GM12878 (cell line): Measurements from ENCODE around the gene LGI4. TPM values are rescaled to one million over a fixed set of nuclear protein-coding genes. Genes with fewer than 3 reads are reported as not detected.

Experiments used
- ATAC-seq: fragments of 200-7000 bp; cut with Tn5 transposase; 3 replicates; pipeline ENCODE4 v1.9.1; 2020; ENCODE audit warnings: mild to moderate bottlenecking, moderate library complexity
- BruUV-seq: library from RNA; stranded (reverse); fragments of 400-500 nt; replicated peaks from 2 replicates; lab custom pipeline; 2021; lab: Mats Ljungman, UMichigan
- CTCF ChIA-PET: fragments of 300-600 bp; sonication (Branson Sonifier 250); formaldehyde crosslinking; extraction: SDS; loops from one replicate; lab custom pipeline; 2021; ENCODE audit warnings: inconsistent platforms; lab: Yijun Ruan, JAX
- POLR2A ChIA-PET: fragments of 350-600 bp; formaldehyde crosslinking; extraction: SDS; loops from one replicate; lab custom pipeline; 2021; ENCODE audit warnings: inconsistent platforms; lab: Charles Lee
- RAD21 ChIA-PET: fragments of 300-600 bp; sonication (Branson Sonifier 250); formaldehyde crosslinking; loops from one replicate; lab custom pipeline; 2023; ENCODE audit warnings: antibody characterized with exemption; ENCODE audit not compliant: unreplicated experiment; lab: Charles Lee
- SMC1A ChIA-PET: fragments of 300-600 bp; sonication (Branson Sonifier 250); formaldehyde crosslinking; loops from one replicate; lab custom pipeline; 2023; ENCODE audit not compliant: unreplicated experiment, uncharacterized antibody; lab: Charles Lee
- DNase-seq: peaks from one replicate; pipeline ENCODE4 v3.0.0-alpha.2; 2011; ENCODE audit warnings: low read depth, low spot score
- FAIRE-seq: peaks from 3 replicates; lab custom pipeline; 2011; peaks lifted over from hg19 to GRCh38; lab: Jason Lieb, UNC
- H2AFZ ChIP-seq: 2 replicates; pipeline ENCODE4 v1.6.0; 2011; ENCODE audit warnings: low read depth, low read length, control low read depth; ENCODE audit not compliant: control insufficient read depth
- H3K27ac ChIP-seq: 2 replicates; pipeline ENCODE4 v1.5.1; 2011; ENCODE audit warnings: control low read depth; ENCODE audit not compliant: control insufficient read depth, insufficient read depth
- H3K27me3 ChIP-seq, 2 experiments: replicated peaks in 1 of 2; 2 replicates each; pipeline versions ENCODE4 v1.6.0 to v1.6.1; 2011; ENCODE audit warnings: low read length in 1 of 2; ENCODE audit not compliant: control insufficient read depth in 2 of 2, insufficient read depth in 2 of 2
- H3K36me3 ChIP-seq, 2 experiments: 2 replicates each; pipeline ENCODE4 v1.5.1; 2011; ENCODE audit warnings: low read length in 1 of 2; ENCODE audit not compliant: control insufficient read depth in 2 of 2, insufficient read depth in 2 of 2
- H3K4me1 ChIP-seq: 2 replicates; pipeline ENCODE4 v1.6.1; 2011; ENCODE audit warnings: mild to moderate bottlenecking, low read length, moderate library complexity, mixed read lengths; ENCODE audit not compliant: control insufficient read depth, insufficient read depth
- H3K4me2 ChIP-seq: 2 replicates; pipeline ENCODE4 v1.6.0; 2011; ENCODE audit warnings: control low read depth; ENCODE audit not compliant: control insufficient read depth, insufficient read depth
- H3K4me3 ChIP-seq: fragments of 200-600 bp; sonication (generic); 2 replicates; pipeline ENCODE4 v1.5.1; 2016
- H3K79me2 ChIP-seq: 2 replicates; pipeline ENCODE4 v1.6.0; 2011; ENCODE audit warnings: low read length; ENCODE audit not compliant: control insufficient read depth, insufficient read depth
- H3K9ac ChIP-seq: 2 replicates; pipeline ENCODE4 v1.8.0; 2011; ENCODE audit warnings: low read length, control low read depth, mixed read lengths; ENCODE audit not compliant: control insufficient read depth, insufficient read depth
- H3K9me3 ChIP-seq: replicated peaks from 3 replicates; pipeline ENCODE4 v1.5.1; 2011; ENCODE audit warnings: mild to moderate bottlenecking, low read length; ENCODE audit not compliant: control insufficient read depth, insufficient read depth
- H4K20me1 ChIP-seq: 2 replicates; pipeline ENCODE4 v1.6.0; 2011; ENCODE audit not compliant: control insufficient read depth, insufficient read depth
- HDGF ChIP-seq: fragments of 450-650 bp; IDR thresholded peaks from 2 replicates; pipeline ENCODE4 v1.6.1; 2016; ENCODE audit warnings: antibody characterized with exemption
- SUZ12 ChIP-seq: fragments of 200-600 bp; sonication (generic); IDR thresholded peaks from one replicate; pipeline ENCODE4 v1.6.1; 2018; ENCODE audit warnings: antibody characterized with exemption, mild to moderate bottlenecking; ENCODE audit not compliant: unreplicated experiment
- WGBS: methylation state at CpG from one replicate; pipeline ENCODE4 v1.1.6; 2016; ENCODE audit warnings: low lambda C conversion rate; ENCODE audit not compliant: insufficient replicate concordance, insufficient coverage; ENCODE audit errors: missing lambda C conversion rate; 5-methylcytosine and 5-hydroxymethylcytosine counted together
- in situ Hi-C: fragments of 300-500 bp; cut with MboI; formaldehyde crosslinking; loops from 9 replicates; pipeline ENCODE4 v1.14.3; 2018; ENCODE audit warnings: mixed read lengths
- intact Hi-C: fragments of 100-400 bp; cut with micrococcal nuclease; formaldehyde crosslinking; loops from one replicate; pipeline ENCODE4 v1.14.2; 2022; ENCODE audit not compliant: unreplicated experiment
- polyA plus RNA-seq, 11 experiments: library from polyadenylated mRNA; depleted of rRNA in 4 of 11; unstranded in 6 of 11; stranded (reverse) in 5 of 11; fragments of >200 nt; fragmentation: Nextera tagmentation in 4 of 11; fragmentation: Illumina TruSeq in 1 of 11; extraction: Ambion mirVana in 4 of 11; extraction: Trizol in 1 of 11; gene quantifications; 1 replicate in 1 of 11; 2 replicates in 10 of 11; pipeline versions ENCODE4 v1.2.1 to v1.2.3, GENCODE V29; 2011 to 2016; ENCODE audit warnings: inconsistent platforms in 2 of 11, missing spikeins in 2 of 11, low read depth in 1 of 11
- total RNA-seq, 4 experiments: library from RNA; depleted of rRNA in 3 of 4; stranded (reverse); fragments of >200 nt in 3 of 4; fragmentation: Illumina TruSeq in 1 of 4; extraction: Trizol in 1 of 4; gene quantifications; 2 replicates each; pipeline versions ENCODE4 v1.2.1 to v1.2.3, GENCODE V29; 2013 to 2021
- TF ChIP-seq, protein P1 (sequence below), 3 experiments: IDR thresholded peaks in 2 of 3; conservative IDR thresholded peaks in 1 of 3; 2 replicates each; pipeline ENCODE4 v1.5.1; 2011; ENCODE audit warnings: low read depth in 3 of 3, low read length in 3 of 3, mild to moderate bottlenecking in 3 of 3, control low read depth in 2 of 3, moderate library complexity in 2 of 3, inconsistent platforms in 1 of 3, mixed read lengths in 1 of 3; ENCODE audit not compliant: control insufficient read depth in 2 of 3, insufficient read depth in 1 of 3; ENCODE audit errors: extremely low read depth in 1 of 3

The LGI4 gene
- total and polyA plus RNA-seq, 10 of the 15 experiments (the other 5 are each of a cell fraction or from before 2014, with no cell fraction given) = 0.11 TPM; not detected in 9

DNA sequence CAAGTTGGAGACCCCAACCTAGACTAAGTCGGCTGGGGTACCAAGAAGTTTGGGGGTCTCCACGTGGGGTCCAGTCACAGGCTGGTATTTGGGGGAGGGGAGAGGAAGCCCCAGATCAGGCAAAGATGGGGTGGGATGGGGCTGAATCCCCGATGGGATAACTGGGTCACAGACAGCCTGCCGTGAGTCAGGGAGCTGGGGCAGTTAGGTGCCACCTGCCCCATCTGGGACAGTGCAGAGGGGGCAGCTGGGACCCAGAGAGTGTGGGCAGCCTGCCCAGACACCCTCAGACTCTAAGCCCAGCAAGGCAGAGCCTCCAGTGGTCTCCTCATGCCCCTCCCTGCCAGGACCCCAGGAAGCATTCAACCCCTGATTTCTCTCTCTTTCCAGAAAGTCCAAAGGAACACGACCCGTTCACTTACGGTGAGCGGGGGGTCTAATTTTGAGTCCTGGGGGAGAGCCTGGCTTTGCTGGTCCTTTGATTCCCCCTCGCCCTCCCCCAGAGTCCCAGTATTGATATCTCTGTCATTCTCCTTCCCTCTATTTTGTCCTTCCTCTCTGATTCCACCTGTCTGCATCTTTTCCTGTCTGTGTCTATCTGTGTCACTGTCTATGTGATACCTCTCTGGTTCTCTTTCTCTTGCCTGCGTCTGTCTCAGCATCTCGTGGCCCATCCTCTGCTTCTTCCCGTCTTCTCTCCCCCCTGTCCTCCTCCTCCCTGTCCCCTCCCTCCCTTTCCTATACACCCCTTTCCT lies 5.5 kb upstream of the LGI4 start:
- 38% methylated on average over 12 of the region's 12 CpGs for WGBS
- Histone ChIP-seq H3K9me3 (no peaks in the 10 kb centered on the region), H3K79me2 (no peaks in the 10 kb centered on the region), H3K4me1 (peaks cover 17% of the 10 kb centered on the region), H3K27me3 (peaks cover 2 to 5% of the 10 kb centered on the region in 2 experiments; a peak in 2 of 4 replicates), H2AFZ (no peak overlapping the region), H3K4me3 (no peak overlapping the region), H4K20me1 (no peaks in the 10 kb centered on the region), H3K9ac (no peak overlapping the region), H3K36me3 (no peaks in the 10 kb centered on the region), H3K27ac (no peak overlapping the region), H3K4me2 (no peak overlapping the region)
- no peak for DNase-seq
- no peak for ATAC-seq
- in situ Hi-C loops (no loop called here), intact Hi-C loops (loop anchor here (5.0 kb wide), 1 partner anchor 107 kb away; the partner anchor contains the start of gene LSR)
- ChIA-PET SMC1A (interaction anchor here (0.9 to 1.9 kb wide), 4 partner anchors 71 to 484 kb away, joined by 3 to 7 read pairs (median 4); no protein-coding TSS in a partner anchor), CTCF (interaction anchor here (0.8 to 3.1 kb wide), 15 partner anchors 10 to 326 kb away, joined by 3 to 41 read pairs (median 6); partner anchors contain the start of genes FFAR1 and FXYD3), RAD21 (interaction anchor here (0.7 to 3.0 kb wide), 15 partner anchors 14 to 463 kb away, joined by 3 to 31 read pairs (median 6); partner anchors contain the start of genes FXYD5, SCGB2B2 and ZNF302), POLR2A (interaction anchor here (1.0 kb wide), 1 partner anchor 66 kb away, joined by 3 read pairs; no protein-coding TSS in a partner anchor)
- FAIRE-seq = no peak
- no TSS peak for BruUV-seq
- TF ChIP-seq HDGF = peak; percentile 44; the same call in 1 of the 2 replicates
- TF ChIP-seq SUZ12 = no peak

DNA sequence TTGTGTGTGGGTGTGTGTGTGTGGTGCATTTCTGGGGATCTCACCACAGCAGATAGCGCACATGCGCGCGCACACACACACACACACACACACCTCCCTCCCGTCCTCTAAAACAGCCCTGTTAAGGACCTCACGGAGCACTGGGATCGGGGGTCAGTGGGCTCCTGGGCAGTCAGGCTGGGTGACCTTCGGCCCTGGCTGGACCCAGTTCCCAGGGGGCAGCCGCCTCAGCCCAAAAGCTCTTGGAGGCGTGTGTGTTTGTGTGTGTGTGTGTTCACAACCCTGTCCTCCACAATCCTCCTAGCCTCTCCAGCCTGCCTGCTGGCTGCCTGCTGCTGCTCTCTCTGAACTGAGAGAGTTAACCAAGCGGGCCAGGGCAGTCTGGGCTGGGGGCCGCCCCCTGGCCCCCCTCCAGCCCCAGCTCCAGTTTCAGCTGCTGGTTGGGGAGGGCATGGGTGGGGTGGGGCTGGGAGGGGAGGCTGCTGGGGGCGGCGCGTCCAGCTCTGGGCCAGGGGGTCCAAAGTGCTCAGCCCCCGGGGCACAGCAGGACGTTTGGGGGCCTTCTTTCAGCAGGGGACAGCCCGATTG lies 3.5 kb upstream of the LGI4 start, which contains the start of gene FXYD1:
FXYD1 (plus strand) TSS at position 520 of the 588 bp plus-strand sequence. CDS start 1,256 bp downstream, outside the sequence.
- in situ Hi-C loops (loop anchor here (5.0 kb wide), 1 partner anchor 71 kb away; no protein-coding TSS in a partner anchor), intact Hi-C loops (loop anchor here (10.0 kb wide), 1 partner anchor 164 kb away; no protein-coding TSS in a partner anchor)
- H3K27ac ChIP-seq = no peak within 1 kb of the TSS
- no TSS peak for BruUV-seq
- ChIA-PET SMC1A (no interaction called here), CTCF (interaction anchor here (0.6 to 5.0 kb wide), 6 partner anchors 16 to 84 kb away, joined by 3 to 75 read pairs (median 6); partner anchors contain the start of genes FXYD3 and FXYD5), POLR2A (no interaction called here)
- no peak within 1 kb of the TSS for H2AFZ ChIP-seq
- H3K4me2 ChIP-seq = no peak within 1 kb of the TSS
- no peaks in the 10 kb centered on the region for H4K20me1 ChIP-seq
- no peak for FAIRE-seq
- peaks cover 0 to 5% of the 10 kb centered on the region in 2 experiments; a peak in 1 of 4 replicates for H3K27me3 ChIP-seq
- H3K79me2 ChIP-seq = no peaks in the 10 kb centered on the region
- TF ChIP-seq, protein P1, sequence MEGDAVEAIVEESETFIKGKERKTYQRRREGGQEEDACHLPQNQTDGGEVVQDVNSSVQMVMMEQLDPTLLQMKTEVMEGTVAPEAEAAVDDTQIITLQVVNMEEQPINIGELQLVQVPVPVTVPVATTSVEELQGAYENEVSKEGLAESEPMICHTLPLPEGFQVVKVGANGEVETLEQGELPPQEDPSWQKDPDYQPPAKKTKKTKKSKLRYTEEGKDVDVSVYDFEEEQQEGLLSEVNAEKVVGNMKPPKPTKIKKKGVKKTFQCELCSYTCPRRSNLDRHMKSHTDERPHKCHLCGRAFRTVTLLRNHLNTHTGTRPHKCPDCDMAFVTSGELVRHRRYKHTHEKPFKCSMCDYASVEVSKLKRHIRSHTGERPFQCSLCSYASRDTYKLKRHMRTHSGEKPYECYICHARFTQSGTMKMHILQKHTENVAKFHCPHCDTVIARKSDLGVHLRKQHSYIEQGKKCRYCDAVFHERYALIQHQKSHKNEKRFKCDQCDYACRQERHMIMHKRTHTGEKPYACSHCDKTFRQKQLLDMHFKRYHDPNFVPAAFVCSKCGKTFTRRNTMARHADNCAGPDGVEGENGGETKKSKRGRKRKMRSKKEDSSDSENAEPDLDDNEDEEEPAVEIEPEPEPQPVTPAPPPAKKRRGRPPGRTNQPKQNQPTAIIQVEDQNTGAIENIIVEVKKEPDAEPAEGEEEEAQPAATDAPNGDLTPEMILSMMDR (IDR thresholded peaks at IDR 0.05 in 2 of 3, conservative IDR thresholded peaks at IDR 0.05 in 1 of 3; ENCODE audit: control insufficient read depth in 2 of 3, extremely low read depth in 1 of 3, insufficient read depth in 1 of 3, low read depth in 3 of 3, low read length in 3 of 3) = no peak
- TF ChIP-seq, all 136 proteins: peak for 0
- Histone ChIP-seq H3K4me1 (peaks cover 17% of the 10 kb centered on the region), H3K9ac (no peak within 1 kb of the TSS), H3K4me3 (no peak within 1 kb of the TSS), H3K36me3 (no peaks in the 10 kb centered on the region), H3K9me3 (no peaks in the 10 kb centered on the region)
- DNase-seq (no peak), ATAC-seq (no peak)
- WGBS = 68% methylated on average over 15 of the region's 18 CpGs
- RAD21 ChIA-PET = no interaction called here
